Osteoblast (primary cell): ENCODE data around the gene EHD2. TPM values are rescaled to one million over a fixed set of nuclear protein-coding genes. Genes with fewer than 3 reads are reported as not detected.
"Not testable (repeated sequence)": the region's sequence is repeated elsewhere in the genome, so short reads cannot be mapped to it uniquely, and the experiment has no call there.

Source experiments
- DNase-seq: peaks from one replicate; pipeline ENCODE4 v3.0.0; 2011; ENCODE audit warnings: low spot score, mixed read lengths; ENCODE audit not compliant: insufficient read length; ENCODE audit errors: missing footprints
- H2AFZ ChIP-seq: 2 replicates; pipeline ENCODE4 v1.6.0; 2011; ENCODE audit warnings: mild to moderate bottlenecking, low read length
- H3K27ac ChIP-seq: 2 replicates; pipeline ENCODE4 v1.5.1; 2011; ENCODE audit warnings: mild to moderate bottlenecking, low read depth, low read length, moderate library complexity
- H3K27me3 ChIP-seq: 2 replicates; pipeline ENCODE4 v1.6.0; 2012; ENCODE audit warnings: mild to moderate bottlenecking, control low read depth, inconsistent platforms, low read length, moderate library complexity; ENCODE audit not compliant: insufficient read depth
- H3K36me3 ChIP-seq: 2 replicates; pipeline ENCODE4 v1.5.1; 2011; ENCODE audit warnings: mild to moderate bottlenecking, low read length, control low read depth, moderate library complexity; ENCODE audit not compliant: insufficient read depth
- H3K4me1 ChIP-seq: 2 replicates; pipeline ENCODE4 v1.5.1; 2011; ENCODE audit warnings: mild to moderate bottlenecking, low read length, control low read depth, moderate library complexity; ENCODE audit not compliant: insufficient read depth
- H3K4me2 ChIP-seq: 2 replicates; pipeline ENCODE4 v1.6.0; 2011; ENCODE audit warnings: mild to moderate bottlenecking, low read length; ENCODE audit not compliant: insufficient read depth
- H3K4me3 ChIP-seq: fragments of 200-600 bp; sonication (generic); 3 replicates; pipeline ENCODE4 v1.5.1; 2012; ENCODE audit warnings: mild to moderate bottlenecking, low read length, inconsistent platforms; ENCODE audit not compliant: insufficient read depth
- H3K79me2 ChIP-seq: 2 replicates; pipeline ENCODE4 v1.6.0; 2012; ENCODE audit warnings: mild to moderate bottlenecking, low read length, control low read depth, inconsistent platforms; ENCODE audit not compliant: insufficient read depth
- H3K9me3 ChIP-seq: 2 replicates; pipeline ENCODE4 v1.5.1; 2011; ENCODE audit warnings: low read depth, low read length, control low read depth
- H4K20me1 ChIP-seq: 2 replicates; pipeline ENCODE4 v1.6.0; 2012; ENCODE audit warnings: mild to moderate bottlenecking, low read length, control low read depth; ENCODE audit not compliant: insufficient read depth
- CTCF ChIP-seq: IDR thresholded peaks from 2 replicates; pipeline ENCODE4 v1.5.1; 2011; ENCODE audit warnings: mild to moderate bottlenecking, low read depth, low read length, moderate library complexity; ENCODE audit errors: extremely low read depth
- total RNA-seq: library from RNA; depleted of rRNA; stranded (reverse); fragments of >200 nt; gene quantifications from 2 replicates; pipeline ENCODE4 v1.2.3, GENCODE V29; 2012

The EHD2 gene
- total RNA-seq, 1 donor, result 144 TPM

GRCh38 chr19:47745010-47745901, 32.0 kb downstream of the EHD2 start, which contains the start of gene NOP53:
TSS of gene NOP53 (plus strand) at chr19:47745546. CDS start at chr19:47745560, 14 bp downstream.
- Histone ChIP-seq H3K4me3 (peak within 1 kb of the TSS; percentile 89), H3K27ac (peak within 1 kb of the TSS; percentile 79), H3K36me3 (peaks cover 51% of the 10 kb centered on the region), H3K9me3 (no peaks in the 10 kb centered on the region), H3K4me2 (peak within 1 kb of the TSS; percentile 90), H3K79me2 (peaks cover 41% of the 10 kb centered on the region), H3K4me1 (peaks cover 16% of the 10 kb centered on the region), H4K20me1 (peaks cover 20% of the 10 kb centered on the region), H3K27me3 (no peaks in the 10 kb centered on the region), H2AFZ (peak within 1 kb of the TSS; percentile 88)
- no peak for TF ChIP-seq CTCF
- peak; percentile 99 for DNase-seq

- not testable (repeated sequence) for H3K27ac ChIP-seq
- Histone ChIP-seq H3K79me2 (peaks cover 41% of the 10 kb centered on the region), H3K36me3 (peaks cover 52% of the 10 kb centered on the region)
Observed at GRCh38 chr19:47746129-47746528, 32.9 kb downstream of the EHD2 start.

GRCh38 chr19:47749326-47749725, 36.1 kb downstream of the EHD2 start:
- peaks cover 34% of the 10 kb centered on the region for H4K20me1 ChIP-seq
- peak; percentile 51 for DNase-seq
- H2AFZ ChIP-seq, result no peak overlapping the region
- no peak overlapping the region for H3K4me2 ChIP-seq
- H3K4me1 ChIP-seq, result no peaks in the 10 kb centered on the region
- H3K9me3 ChIP-seq, result no peaks in the 10 kb centered on the region
- peaks cover 41% of the 10 kb centered on the region for H3K79me2 ChIP-seq
- H3K27ac ChIP-seq, result no peak overlapping the region
- TF ChIP-seq CTCF, result no peak
- no peak overlapping the region for H3K4me3 ChIP-seq
- H3K36me3 ChIP-seq, result peaks cover 61% of the 10 kb centered on the region
- no peaks in the 10 kb centered on the region for H3K27me3 ChIP-seq

More at GRCh38 chr19:47746129-47746528, 32.9 kb downstream of the EHD2 start:
- H2AFZ ChIP-seq, DNase-seq, H3K27me3 ChIP-seq, H3K9me3 ChIP-seq: not testable (repeated sequence)
- H4K20me1 ChIP-seq, result peaks cover 24% of the 10 kb centered on the region
- H3K4me3 ChIP-seq, result peak overlapping the region; percentile 89
- H3K4me1 ChIP-seq, result peaks cover 16% of the 10 kb centered on the region
- peak overlapping the region; percentile 90 for H3K4me2 ChIP-seq

- Histone ChIP-seq H3K4me2 (no peak overlapping the region), H3K4me3 (no peak overlapping the region), H3K36me3 (peaks cover 64% of the 10 kb centered on the region), H3K27me3 (no peaks in the 10 kb centered on the region), H4K20me1 (peaks cover 34% of the 10 kb centered on the region), H3K79me2 (peaks cover 39% of the 10 kb centered on the region), H3K27ac (no peak overlapping the region), H3K4me1 (no peaks in the 10 kb centered on the region), H2AFZ (no peak overlapping the region), H3K9me3 (no peaks in the 10 kb centered on the region)
- no peak for TF ChIP-seq CTCF
- no peak for DNase-seq
Observed at GRCh38 chr19:47750752-47751151, 37.5 kb downstream of the EHD2 start.
